HepG2 (cell line): ENCODE results near the gene CSF3R. TPM values are rescaled to one million over a fixed set of nuclear protein-coding genes. Genes with fewer than 3 reads are reported as not detected.

Experiments
- ATAC-seq: fragments of 200-7000 bp; cut with Tn5 transposase; 3 replicates; pipeline ENCODE4 v1.9.1; 2020; ENCODE audit warnings: mild to moderate bottlenecking, moderate library complexity
- BruUV-seq: library from RNA; stranded (reverse); fragments of 400-500 nt; replicated peaks from 2 replicates; lab custom pipeline; 2021; lab: Mats Ljungman, UMichigan
- CTCF ChIA-PET: fragments of 300-600 bp; formaldehyde crosslinking; extraction: SDS; loops from one replicate; lab custom pipeline; 2021; ENCODE audit warnings: low total read pairs, inconsistent platforms, low intra/inter-chr PET ratio; lab: Yijun Ruan, JAX
- POLR2A ChIA-PET: fragments of 350-600 bp; sonication (Branson Sonifier 250); formaldehyde crosslinking; loops from one replicate; lab custom pipeline; 2020; ENCODE audit warnings: antibody characterized with exemption, inconsistent platforms; lab: Yijun Ruan, JAX
- DNase-seq: peaks from one replicate; pipeline ENCODE4 v3.0.0-alpha.2; 2015; ENCODE audit warnings: low spot score
- FAIRE-seq: peaks from 3 replicates; lab custom pipeline; 2011; peaks lifted over from hg19 to GRCh38; lab: Jason Lieb, UNC
- H2AFZ ChIP-seq: one replicate; pipeline ENCODE4 v1.6.1; 2011; ENCODE audit warnings: low read length, inconsistent platforms
- H3K27ac ChIP-seq: fragments of 300-600 bp; 3 replicates; pipeline ENCODE4 v1.8.0; 2011; ENCODE audit warnings: mixed run types, mild to moderate bottlenecking, mixed read lengths, low read length, inconsistent platforms; ENCODE audit not compliant: insufficient read depth; ENCODE audit errors: extremely low read length
- H3K27me3 ChIP-seq, 2 experiments: fragments of 200-600 bp in 1 of 2; 2 replicates in 1 of 2; 3 replicates in 1 of 2; pipeline versions ENCODE4 v1.6.0 to v1.8.0; 2011; ENCODE audit warnings: low read length in 2 of 2, mild to moderate bottlenecking in 2 of 2, moderate library complexity in 2 of 2, inconsistent platforms in 1 of 2; ENCODE audit not compliant: insufficient read depth in 2 of 2, control insufficient read depth in 1 of 2
- H3K36me3 ChIP-seq, 2 experiments: fragments of 200-600 bp in 1 of 2; replicated peaks in 1 of 2; 2 replicates in 1 of 2; 3 replicates in 1 of 2; pipeline versions ENCODE4 v1.5.1 to v1.8.0; 2011; ENCODE audit warnings: low read length in 2 of 2, inconsistent platforms in 1 of 2; ENCODE audit not compliant: insufficient read depth in 2 of 2, control insufficient read depth in 1 of 2
- H3K4me1 ChIP-seq: 2 replicates; pipeline ENCODE4 v1.5.1; 2012; ENCODE audit warnings: low read length, inconsistent platforms; ENCODE audit not compliant: insufficient read depth
- H3K4me2 ChIP-seq: 2 replicates; pipeline ENCODE4 v1.6.0; 2011; ENCODE audit warnings: low read depth, low read length, inconsistent platforms
- H3K4me3 ChIP-seq, 3 experiments: fragments of 200-600 bp in 1 of 3; sonication (generic), shearing (Covaris generic) in 1 of 3; replicated peaks in 1 of 3; 2 replicates each; pipeline ENCODE4 v1.5.1; 2011 to 2016; ENCODE audit warnings: low read length in 3 of 3, inconsistent platforms in 2 of 3, low read depth in 2 of 3, mild to moderate bottlenecking in 2 of 3, control low read depth in 1 of 3, mixed read lengths in 1 of 3; ENCODE audit not compliant: insufficient read depth in 1 of 3
- H3K79me2 ChIP-seq: one replicate; pipeline ENCODE4 v1.6.1; 2011; ENCODE audit warnings: low read length, inconsistent platforms; ENCODE audit not compliant: insufficient read depth
- H3K9ac ChIP-seq: 2 replicates; pipeline ENCODE4 v1.6.0; 2011; ENCODE audit warnings: mild to moderate bottlenecking, low read depth, low read length, inconsistent platforms; ENCODE audit not compliant: insufficient read depth
- H3K9me3 ChIP-seq: 2 replicates; pipeline ENCODE4 v1.5.1; 2012; ENCODE audit warnings: mild to moderate bottlenecking, low read length
- H4K20me1 ChIP-seq: 2 replicates; pipeline ENCODE4 v1.6.0; 2011; ENCODE audit warnings: inconsistent platforms, mild to moderate bottlenecking, low read length, moderate library complexity; ENCODE audit not compliant: insufficient read depth
- CC2D1A ChIP-seq: sonication (generic); formaldehyde crosslinking; IDR thresholded peaks from 2 replicates; pipeline ENCODE4 v1.8.1; 2023; ENCODE audit warnings: mild to moderate bottlenecking, missing genetic modification reagents
- CREB1 ChIP-seq, 2 experiments: fragments of 450-650 bp in 1 of 2; IDR thresholded peaks; 2 replicates each; pipeline ENCODE4 v1.6.1; 2016 to 2017; ENCODE audit warnings: control low read depth in 1 of 2, mild to moderate bottlenecking in 1 of 2, missing compliant biosample characterization in 1 of 2, missing genetic modification characterization in 1 of 2
- FOXP1 ChIP-seq, 2 experiments: fragments of 450-650 bp in 1 of 2; IDR thresholded peaks; 2 replicates each; pipeline ENCODE4 v1.6.1; 2017 to 2018; ENCODE audit warnings: antibody characterized with exemption in 1 of 2
- IRF9 ChIP-seq: sonication (generic); formaldehyde crosslinking; IDR thresholded peaks from 2 replicates; pipeline ENCODE4 v1.8.0; 2022; ENCODE audit warnings: missing genetic modification reagents, mild to moderate bottlenecking, borderline replicate concordance
- KAT7 ChIP-seq: IDR thresholded peaks from 2 replicates; pipeline ENCODE4 v1.6.1; 2018; ENCODE audit warnings: borderline replicate concordance, missing compliant biosample characterization
- KLF11 ChIP-seq: IDR thresholded peaks from 2 replicates; pipeline ENCODE4 v1.6.1; 2016; ENCODE audit warnings: missing compliant biosample characterization
- MAZ ChIP-seq, 2 experiments: sonication (generic) in 1 of 2; formaldehyde crosslinking in 1 of 2; IDR thresholded peaks; 2 replicates each; pipeline versions ENCODE4 v1.5.0 to v1.6.1; 2012 to 2020; ENCODE audit warnings: low read depth in 2 of 2, mild to moderate bottlenecking in 2 of 2, borderline replicate concordance in 1 of 2, improper control_type of control experiment in 1 of 2, low read length in 1 of 2, missing genetic modification reagents in 1 of 2, moderate library complexity in 1 of 2
- SAFB2 ChIP-seq: sonication (generic); formaldehyde crosslinking; IDR thresholded peaks from 2 replicates; pipeline ENCODE4 v1.5.1; 2020; ENCODE audit warnings: missing genetic modification reagents, low read depth, mild to moderate bottlenecking, borderline replicate concordance
- SNAPC4 ChIP-seq: sonication (generic); formaldehyde crosslinking; IDR thresholded peaks from 2 replicates; pipeline ENCODE4 v1.4.0; 2020; ENCODE audit warnings: mild to moderate bottlenecking, missing genetic modification reagents
- TOE1 ChIP-seq: sonication (generic); formaldehyde crosslinking; IDR thresholded peaks from 2 replicates; pipeline ENCODE4 v1.4.0; 2020; ENCODE audit warnings: mild to moderate bottlenecking, missing genetic modification reagents
- ZC3H4 ChIP-seq: sonication (generic); formaldehyde crosslinking; IDR thresholded peaks from 2 replicates; pipeline ENCODE4 v1.4.0; 2020; ENCODE audit warnings: missing genetic modification reagents, borderline replicate concordance
- ZNF598 ChIP-seq: sonication (generic); formaldehyde crosslinking; IDR thresholded peaks from 2 replicates; pipeline ENCODE4 v1.5.1; 2020; ENCODE audit warnings: mild to moderate bottlenecking, missing genetic modification reagents, borderline replicate concordance
- ZNF670 ChIP-seq: sonication (generic); formaldehyde crosslinking; IDR thresholded peaks from 2 replicates; pipeline ENCODE4 v1.8.0; 2022; ENCODE audit warnings: mild to moderate bottlenecking, missing genetic modification reagents, borderline replicate concordance
- ZSCAN25 ChIP-seq: sonication (generic); formaldehyde crosslinking; IDR thresholded peaks from 2 replicates; pipeline ENCODE4 v1.8.0; 2022; ENCODE audit warnings: mild to moderate bottlenecking, missing genetic modification reagents
- WGBS: methylation state at CpG from one replicate; pipeline ENCODE4 v1.1.6; 2017; ENCODE audit warnings: low lambda C conversion rate; 5-methylcytosine and 5-hydroxymethylcytosine counted together
- in situ Hi-C: cut with HindIII; loops from 2 replicates; pipeline ENCODE4 v1.10.0; 2017; ENCODE audit warnings: low pct_unique_long_range_greater_than_20kb; ENCODE audit not compliant: extremely low pct_ligation_motif_present
- intact Hi-C: fragments of 100-400 bp; cut with micrococcal nuclease; formaldehyde crosslinking; loops from one replicate; pipeline ENCODE4 v1.10.0; 2022; ENCODE audit not compliant: unreplicated experiment
- polyA plus RNA-seq, 8 experiments: library from polyadenylated mRNA; depleted of rRNA in 3 of 8; stranded (reverse) in 7 of 8; unstranded in 1 of 8; fragments of >200 nt; fragmentation: Illumina TruSeq in 4 of 8; extraction: Trizol in 4 of 8; gene quantifications; 2 replicates each; pipeline versions ENCODE4 v1.2.1 to v1.2.3, GENCODE V29; 2011 to 2016; ENCODE audit warnings: low read depth in 4 of 8, missing spikeins in 1 of 8, mixed read lengths in 1 of 8; ENCODE audit not compliant: insufficient read depth in 1 of 8
- total RNA-seq, 5 experiments: library from RNA; depleted of rRNA; stranded (reverse); fragments of >200 nt; fragmentation: Illumina TruSeq; extraction: Trizol; gene quantifications; 2 replicates each; pipeline ENCODE4 v1.2.3, GENCODE V29; 2016; ENCODE audit warnings: low read depth in 1 of 5

CSF3R gene
- total and polyA plus RNA-seq, 2 of the 13 experiments (the other 11 are each of a cell fraction or from before 2014, with no cell fraction given), result 11.9 to 28.8 TPM

GRCh38 chr1:36464605-36465393, 17.9 kb downstream of the CSF3R start:
- Histone ChIP-seq H3K9me3 (no peaks in the 10 kb centered on the region), H3K4me1 (peaks cover 55% of the 10 kb centered on the region), H3K36me3 (peaks cover 13 to 25% of the 10 kb centered on the region in 2 experiments), H3K9ac (peak overlapping the region; percentile 91), H3K4me3 (peak overlapping the region; percentile 83 to 91 (median 90); a peak in 5 of 6 replicates), H2AFZ (no peak overlapping the region), H4K20me1 (no peaks in the 10 kb centered on the region), H3K27me3 (no peaks in the 10 kb centered on the region; a peak in 1 of 5 replicates), H3K79me2 (peaks cover 17% of the 10 kb centered on the region), H3K27ac (peak overlapping the region; percentile 93), H3K4me2 (peak overlapping the region; percentile 92)
- CTCF ChIA-PET, result no interaction called here
- DNase-seq (no peak), FAIRE-seq (peak; percentile 26), ATAC-seq (peak; percentile 64)
- TF ChIP-seq ZSCAN25 (CRISPR knock-in tag) (0 out of 2 replicates have a peak, but pooled peaks have one; percentile 10), TOE1 (no peak), CC2D1A (CRISPR knock-in tag) (no peak), MAZ (IDR thresholded peaks at IDR 0.05; ENCODE audit: borderline replicate concordance, low read depth, low read length) (peak; percentile 11; the same call in 1 of the 2 replicates), MAZ (CRISPR knock-in tag; IDR thresholded peaks at IDR 0.05; ENCODE audit: low read depth) (no peak), KAT7 (0 out of 2 replicates have a peak, but pooled peaks have one; percentile 3), KLF11 (no peak), FOXP1 (IDR thresholded peaks at IDR 0.05) (no peak), FOXP1 (CRISPR knock-in tag; IDR thresholded peaks at IDR 0.05) (no peak), SNAPC4 (peak; percentile 42; the same call in 1 of the 2 replicates), ZC3H4 (CRISPR knock-in tag) (0 out of 2 replicates have a peak, but pooled peaks have one; percentile 69), SAFB2 (peak; percentile 45; the same call in 1 of the 2 replicates), ZNF598 (CRISPR knock-in tag) (0 out of 2 replicates have a peak, but pooled peaks have one; percentile 15), ZNF670 (CRISPR knock-in tag) (0 out of 2 replicates have a peak, but pooled peaks have one; percentile 13), CREB1 (IDR thresholded peaks at IDR 0.05) (no peak), CREB1 (CRISPR knock-in tag; IDR thresholded peaks at IDR 0.05) (peak; percentile 38; the same call in 1 of the 2 replicates), IRF9 (peak; percentile 17; the same call in 1 of the 2 replicates)
- WGBS, result 33% methylated on average over 12 of the region's 13 CpGs
- in situ Hi-C loops (no loop called here), intact Hi-C loops (loop anchor here (2.0 kb wide), 1 partner anchor 22 kb away; no protein-coding TSS in a partner anchor)
- POLR2A ChIA-PET, result interaction anchor here (0.7 to 3.6 kb wide), 21 partner anchors 7 to 1010 kb away, joined by 3 to 48 read pairs (median 4); partner anchors contain the start of genes CSF3R, LSM10, OSCP1 and THRAP3
- BruUV-seq, result TSS peak; percentile 97
